ACC112 (cell line): Measurements from ENCODE around the gene ATG10.
"Not testable (repeated sequence)": the region's sequence is repeated elsewhere in the genome, so short reads cannot be mapped to it uniquely, and the experiment has no call there.

Source experiments
- H2AFZ ChIP-seq: fragments of 200-600 bp; sonication (generic); one replicate; pipeline ENCODE4 v1.6.0; 2017; ENCODE audit warnings: antibody characterized with exemption, low read length; ENCODE audit not compliant: unreplicated experiment
- H3K27ac ChIP-seq: fragments of 200-600 bp; sonication (generic); 2 replicates; pipeline ENCODE4 v1.5.1; 2014; ENCODE audit warnings: low read depth, mild to moderate bottlenecking, antibody characterized with exemption, low read length, moderate library complexity
- H3K27me3 ChIP-seq: fragments of 200-600 bp; sonication (generic); 2 replicates; pipeline ENCODE4 v1.6.1; 2014; ENCODE audit warnings: mild to moderate bottlenecking, antibody characterized with exemption, low read length, moderate library complexity, mixed read lengths; ENCODE audit not compliant: insufficient read depth
- H3K36me3 ChIP-seq: fragments of 200-600 bp; sonication (generic); 2 replicates; pipeline ENCODE4 v1.6.1; 2016; ENCODE audit warnings: mild to moderate bottlenecking, antibody characterized with exemption, low read length, moderate library complexity, mixed read lengths; ENCODE audit not compliant: insufficient read depth
- H3K4me1 ChIP-seq: fragments of 200-600 bp; sonication (generic); one replicate; pipeline ENCODE4 v1.6.1; 2016; ENCODE audit warnings: low read length, mixed read lengths; ENCODE audit not compliant: insufficient read depth, unreplicated experiment, control insufficient read depth
- H3K4me3 ChIP-seq: fragments of 200-600 bp; sonication (generic); 2 replicates; pipeline ENCODE4 v1.5.1; 2014; ENCODE audit warnings: mild to moderate bottlenecking, low read depth, low read length
- H3K79me2 ChIP-seq: fragments of 200-600 bp; sonication (generic); one replicate; pipeline ENCODE4 v1.6.0; 2016; ENCODE audit warnings: low read length; ENCODE audit not compliant: control insufficient read depth, unreplicated experiment, insufficient read depth

Gene ATG10

DNA sequence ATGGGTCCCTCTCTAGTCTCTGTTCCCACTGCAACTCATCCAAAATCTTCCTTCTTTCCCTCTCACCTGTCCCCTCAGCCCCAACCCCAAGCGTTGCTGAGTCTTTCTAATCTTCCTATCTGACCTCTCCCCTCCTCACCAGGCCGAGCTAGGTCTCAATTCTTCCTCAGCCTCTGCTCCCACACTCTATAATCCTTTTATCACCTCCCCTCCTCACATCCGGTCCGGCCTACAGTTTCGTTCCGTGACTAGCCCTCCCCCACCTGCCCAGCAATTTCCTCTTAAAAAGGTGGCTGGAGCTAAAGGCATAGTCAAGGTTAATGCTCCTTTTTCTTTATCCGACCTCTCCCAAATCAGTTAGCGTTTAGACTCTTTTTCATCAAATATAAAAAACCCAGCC is 17.0 kb upstream of the ATG10 start:
- H3K36me3 ChIP-seq, H3K27me3 ChIP-seq, H3K4me3 ChIP-seq, H3K4me1 ChIP-seq, H2AFZ ChIP-seq, H3K79me2 ChIP-seq, H3K27ac ChIP-seq: not testable (repeated sequence)

GRCh38 chr5:81958129-81958528 is 13.7 kb upstream of the ATG10 start:
- not testable (repeated sequence) for H3K27ac ChIP-seq, H3K27me3 ChIP-seq, H3K4me1 ChIP-seq, H3K36me3 ChIP-seq, H3K4me3 ChIP-seq, H2AFZ ChIP-seq, H3K79me2 ChIP-seq

- no peaks in the 10 kb centered on the region for H3K79me2 ChIP-seq
- H3K36me3 ChIP-seq: no peaks in the 10 kb centered on the region
- no peaks in the 10 kb centered on the region for H3K27me3 ChIP-seq
- H3K4me1 ChIP-seq: no peaks in the 10 kb centered on the region
- no peak overlapping the region for H2AFZ ChIP-seq
- no peak overlapping the region for H3K4me3 ChIP-seq
- no peak overlapping the region for H3K27ac ChIP-seq
Measured at GRCh38 chr5:81961651-81962440, 10.0 kb upstream of the ATG10 start.

DNA sequence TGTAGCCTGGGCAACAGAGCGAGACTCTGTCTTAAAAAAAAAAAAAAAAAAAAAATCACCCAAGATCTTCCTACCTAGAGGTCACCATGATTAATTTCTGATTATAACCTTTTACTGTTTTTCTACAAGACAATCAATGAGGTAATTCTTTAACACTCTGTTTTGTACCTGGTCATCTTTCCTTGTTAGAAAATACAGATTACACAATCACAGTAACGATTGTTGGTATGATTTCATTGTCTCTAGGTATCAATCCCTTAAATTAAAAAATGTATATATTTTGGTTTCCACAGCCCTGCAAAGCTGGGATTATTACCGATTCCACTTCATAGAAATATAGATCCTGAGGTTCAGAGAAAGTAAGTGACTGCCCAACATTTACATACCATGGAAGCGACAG is 8.3 kb upstream of the ATG10 start:
- Histone ChIP-seq H3K4me3 (no peak overlapping the region), H2AFZ (no peak overlapping the region), H3K27ac (no peak overlapping the region), H3K4me1 (no peaks in the 10 kb centered on the region), H3K79me2 (no peaks in the 10 kb centered on the region), H3K27me3 (no peaks in the 10 kb centered on the region), H3K36me3 (no peaks in the 10 kb centered on the region)

DNA sequence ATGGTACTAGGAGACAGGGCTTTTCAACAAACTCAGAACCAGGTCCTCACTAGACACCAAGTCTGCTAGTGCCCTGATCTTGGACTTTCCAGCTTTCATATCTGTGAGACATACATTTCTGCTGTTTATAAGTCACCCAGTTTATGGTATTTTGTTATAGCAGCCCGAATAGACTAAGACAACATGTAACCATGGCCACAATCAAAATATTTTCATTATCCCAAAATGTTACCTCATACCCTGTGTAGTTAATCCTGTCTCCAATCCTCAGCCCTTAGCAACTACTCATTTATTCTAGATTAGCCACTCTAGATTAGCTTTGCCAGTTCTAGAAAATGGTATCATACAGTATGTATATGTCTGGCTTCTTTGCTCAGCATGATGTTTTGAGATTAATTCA is 6.3 kb upstream of the ATG10 start:
- Histone ChIP-seq H3K36me3 (no peaks in the 10 kb centered on the region), H3K4me3 (no peak overlapping the region), H3K27ac (no peak overlapping the region), H2AFZ (no peak overlapping the region), H3K4me1 (no peaks in the 10 kb centered on the region), H3K79me2 (no peaks in the 10 kb centered on the region), H3K27me3 (no peaks in the 10 kb centered on the region)

GRCh38 chr5:81969226-81969625 is 2.6 kb upstream of the ATG10 start:
- H2AFZ ChIP-seq: no peak overlapping the region
- H3K79me2 ChIP-seq: peaks cover 5% of the 10 kb centered on the region
- no peak overlapping the region for H3K4me3 ChIP-seq
- no peak overlapping the region for H3K27ac ChIP-seq
- no peaks in the 10 kb centered on the region for H3K27me3 ChIP-seq
- no peaks in the 10 kb centered on the region for H3K36me3 ChIP-seq
- peaks cover 11% of the 10 kb centered on the region for H3K4me1 ChIP-seq

- peaks cover 10% of the 10 kb centered on the region for H3K79me2 ChIP-seq
- H3K4me3 ChIP-seq: no peak overlapping the region
- no peaks in the 10 kb centered on the region for H3K27me3 ChIP-seq
- no peak overlapping the region for H3K27ac ChIP-seq
- H3K4me1 ChIP-seq: peaks cover 12% of the 10 kb centered on the region
- peak overlapping the region; percentile 26 for H2AFZ ChIP-seq
- no peaks in the 10 kb centered on the region for H3K36me3 ChIP-seq
Measured at GRCh38 chr5:81969912-81970311, 1.9 kb upstream of the ATG10 start.

- Histone ChIP-seq H3K27ac (peak overlapping the region; percentile 96), H3K27me3 (no peaks in the 10 kb centered on the region), H3K36me3 (no peaks in the 10 kb centered on the region), H3K4me1 (peaks cover 12% of the 10 kb centered on the region), H3K79me2 (peaks cover 10% of the 10 kb centered on the region), H3K4me3 (peak overlapping the region; percentile 84), H2AFZ (peak overlapping the region; percentile 78)
Measured at GRCh38 chr5:81971111-81971711, 612 bp upstream of the ATG10 start.

GRCh38 chr5:81972492-81972783 is 615 bp downstream of the ATG10 start:
- H3K27ac ChIP-seq: peak overlapping the region; percentile 96
- peaks cover 12% of the 10 kb centered on the region for H3K4me1 ChIP-seq
- peak overlapping the region; percentile 84 for H3K4me3 ChIP-seq
- peak overlapping the region; percentile 94 for H2AFZ ChIP-seq
- no peaks in the 10 kb centered on the region for H3K27me3 ChIP-seq
- H3K36me3 ChIP-seq: peaks cover 5% of the 10 kb centered on the region
- peaks cover 10% of the 10 kb centered on the region for H3K79me2 ChIP-seq

DNA sequence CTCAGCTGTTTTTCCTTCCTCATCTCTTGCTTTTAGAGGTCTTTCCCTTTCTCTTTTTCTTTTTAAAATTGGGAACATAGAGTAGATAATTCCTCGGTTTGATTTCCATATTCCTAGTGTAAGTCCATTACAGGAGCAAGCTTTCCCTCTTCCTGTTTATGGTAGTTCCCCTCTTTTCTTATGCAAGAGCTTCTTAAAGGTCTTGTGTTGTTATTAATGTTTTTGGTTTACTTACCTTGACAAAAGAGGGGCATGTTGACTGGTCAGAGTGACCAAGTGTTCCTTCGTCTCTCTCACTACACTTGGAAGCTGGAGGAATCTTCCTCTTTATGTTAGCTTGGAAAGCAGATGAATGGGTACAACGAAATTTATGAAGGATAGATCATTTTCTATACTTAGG is 8.3 kb downstream of the ATG10 start:
- Histone ChIP-seq H2AFZ (no peak overlapping the region), H3K79me2 (no peaks in the 10 kb centered on the region), H3K4me3 (no peak overlapping the region), H3K36me3 (peaks cover 21% of the 10 kb centered on the region), H3K27ac (no peak overlapping the region), H3K27me3 (no peaks in the 10 kb centered on the region), H3K4me1 (no peaks in the 10 kb centered on the region)

GRCh38 chr5:81980598-81981260 is 8.9 kb downstream of the ATG10 start:
- Histone ChIP-seq H3K27ac (no peak overlapping the region), H2AFZ (no peak overlapping the region), H3K36me3 (peaks cover 25% of the 10 kb centered on the region), H3K79me2 (no peaks in the 10 kb centered on the region), H3K4me3 (no peak overlapping the region), H3K27me3 (no peaks in the 10 kb centered on the region), H3K4me1 (no peaks in the 10 kb centered on the region)
